Measurements from ENCODE around the gene NPTX2.

The NPTX2 gene

GRCh38 chr7:98655611-98656010, 38.5 kb downstream of the NPTX2 start:
- no peak for DNase-seq

- no peak for DNase-seq
These were observed 39.8 kb downstream of the NPTX2 start for GRCh38 chr7:98656899-98657298.

GRCh38 chr7:98657736-98658135, 40.7 kb downstream of the NPTX2 start:
- no peak for DNase-seq

GRCh38 chr7:98659756-98660155, 42.7 kb downstream of the NPTX2 start:
- no peak for DNase-seq

- DNase-seq, result no peak
These were observed 44.5 kb downstream of the NPTX2 start for GRCh38 chr7:98661607-98662006.

GRCh38 chr7:98662289-98662688, 45.2 kb downstream of the NPTX2 start:
- DNase-seq, result no peak

GRCh38 chr7:98664882-98665281, 47.8 kb downstream of the NPTX2 start:
- DNase-seq, result no peak

GRCh38 chr7:98668255-98668654, 51.2 kb downstream of the NPTX2 start:
- DNase-seq, result no peak

GRCh38 chr7:98669329-98670000, 52.4 kb downstream of the NPTX2 start:
- DNase-seq, result no peak

- no peak for DNase-seq
These were observed 53.1 kb downstream of the NPTX2 start for GRCh38 chr7:98670186-98670585.

- no peak for DNase-seq
These were observed 54.7 kb downstream of the NPTX2 start for GRCh38 chr7:98671733-98672331.

- DNase-seq, result no peak
These were observed 57.4 kb downstream of the NPTX2 start for GRCh38 chr7:98674461-98674860.

GRCh38 chr7:98674881-98675280, 57.8 kb downstream of the NPTX2 start:
- no peak for DNase-seq

- no peak for DNase-seq
These were observed 61.1 kb downstream of the NPTX2 start for GRCh38 chr7:98678215-98678614.
